ENCODE data around the gene MED31. TPM values are rescaled to one million over a fixed set of nuclear protein-coding genes. Genes with fewer than 3 reads are reported as not detected.

MED31 gene
- total RNA-seq, 3 donors from 2014 or later (not counting 1 experiment from before 2014, with no cell fraction given), result 8.3 to 26.1 (median 19.1) TPM

- H3K9me3 ChIP-seq (ENCODE audit: control insufficient read depth, insufficient read depth, low read length), result no peaks in the 10 kb centered on the region
- Mint-ChIP-seq H3K27me3 (ENCODE audit: low read depth in 2 of 2) (peaks cover 31 to 51% of the 10 kb centered on the region in 2 donors), H3K36me3 (no peaks in the 10 kb centered on the region), H3K27ac (no peak overlapping the region), H3K4me3 (no peak overlapping the region), H3K4me1 (no peaks in the 10 kb centered on the region), H3K9me3 (no peaks in the 10 kb centered on the region)
- DNase-seq (no peak), ATAC-seq (no peak)
- H3K27me3 ChIP-seq (ENCODE audit: control insufficient read depth, insufficient read depth, low read length), result no peaks in the 10 kb centered on the region
- H3K4me1 ChIP-seq (ENCODE audit: control insufficient read depth, insufficient read depth, low read length), result no peaks in the 10 kb centered on the region
- H3K4me3 ChIP-seq (ENCODE audit: low read length), result no peak overlapping the region
- no peak overlapping the region for H3K27ac ChIP-seq (ENCODE audit: low read length)
- no peaks in the 10 kb centered on the region for H3K36me3 ChIP-seq (ENCODE audit: control insufficient read depth, insufficient read depth, low read length)
- WGBS (ENCODE audit: insufficient coverage), result 88% methylated on average over 14 of the region's 14 CpGs
- intact Hi-C loops (cut with micrococcal nuclease), result no loop called here
- TF ChIP-seq CTCF (IDR thresholded peaks at IDR 0.05), result no peak
Measured at GRCh38 chr17:6684881-6685767, 33.7 kb upstream of the MED31 start.

GRCh38 chr17:6684460-6684783 is 33.0 kb upstream of the MED31 start:
- no peaks in the 10 kb centered on the region for H3K4me1 ChIP-seq (ENCODE audit: control insufficient read depth, insufficient read depth, low read length)

GRCh38 chr17:6683730-6684459 is 32.5 kb upstream of the MED31 start:
- DNase-seq, result no peak
- no peaks in the 10 kb centered on the region for H3K9me3 ChIP-seq (ENCODE audit: control insufficient read depth, insufficient read depth, low read length)
- H3K4me3 ChIP-seq (ENCODE audit: low read length), result no peak overlapping the region

More at GRCh38 chr17:6684460-6684783, 33.0 kb upstream of the MED31 start:
- ATAC-seq, result no peak
- TF ChIP-seq CTCF (IDR thresholded peaks at IDR 0.05), result no peak
- Mint-ChIP-seq H3K27me3 (ENCODE audit: low read depth in 2 of 2) (peaks cover 31 to 55% of the 10 kb centered on the region in 2 donors), H3K36me3 (no peaks in the 10 kb centered on the region), H3K4me1 (no peaks in the 10 kb centered on the region), H3K9me3 (no peaks in the 10 kb centered on the region), H3K27ac (no peak overlapping the region), H3K4me3 (no peak overlapping the region)
- no peak overlapping the region for H3K4me3 ChIP-seq (ENCODE audit: low read length)
- H3K27ac ChIP-seq (ENCODE audit: low read length), result no peak overlapping the region
- no peaks in the 10 kb centered on the region for H3K27me3 ChIP-seq (ENCODE audit: control insufficient read depth, insufficient read depth, low read length)
- intact Hi-C loops (cut with micrococcal nuclease), result no loop called here
- no peak for DNase-seq
- H3K36me3 ChIP-seq (ENCODE audit: control insufficient read depth, insufficient read depth, low read length), result no peaks in the 10 kb centered on the region
- WGBS (ENCODE audit: insufficient coverage), result 73% methylated on average over 7 of the region's 7 CpGs
- no peaks in the 10 kb centered on the region for H3K9me3 ChIP-seq (ENCODE audit: control insufficient read depth, insufficient read depth, low read length)

More at GRCh38 chr17:6683730-6684459, 32.5 kb upstream of the MED31 start:
- Mint-ChIP-seq H3K9me3 (no peaks in the 10 kb centered on the region), H3K4me3 (no peak overlapping the region), H3K27me3 (ENCODE audit: low read depth in 2 of 2) (peaks cover 33 to 58% of the 10 kb centered on the region in 2 donors), H3K27ac (no peak overlapping the region), H3K4me1 (no peaks in the 10 kb centered on the region), H3K36me3 (no peaks in the 10 kb centered on the region)
- intact Hi-C loops (cut with micrococcal nuclease), result no loop called here
- H3K27me3 ChIP-seq (ENCODE audit: control insufficient read depth, insufficient read depth, low read length), result no peaks in the 10 kb centered on the region
- TF ChIP-seq CTCF (IDR thresholded peaks at IDR 0.05), result no peak
- ATAC-seq, result no peak
- H3K27ac ChIP-seq (ENCODE audit: low read length), result no peak overlapping the region
- WGBS (ENCODE audit: insufficient coverage), result 89% methylated on average over 1 of the region's 3 CpGs
- H3K4me1 ChIP-seq (ENCODE audit: control insufficient read depth, insufficient read depth, low read length), result no peaks in the 10 kb centered on the region
- H3K36me3 ChIP-seq (ENCODE audit: control insufficient read depth, insufficient read depth, low read length), result no peaks in the 10 kb centered on the region

Measured in natural killer cell (primary cell).